ENCODE data around the gene PRDM13.

PRDM13 gene

DNA sequence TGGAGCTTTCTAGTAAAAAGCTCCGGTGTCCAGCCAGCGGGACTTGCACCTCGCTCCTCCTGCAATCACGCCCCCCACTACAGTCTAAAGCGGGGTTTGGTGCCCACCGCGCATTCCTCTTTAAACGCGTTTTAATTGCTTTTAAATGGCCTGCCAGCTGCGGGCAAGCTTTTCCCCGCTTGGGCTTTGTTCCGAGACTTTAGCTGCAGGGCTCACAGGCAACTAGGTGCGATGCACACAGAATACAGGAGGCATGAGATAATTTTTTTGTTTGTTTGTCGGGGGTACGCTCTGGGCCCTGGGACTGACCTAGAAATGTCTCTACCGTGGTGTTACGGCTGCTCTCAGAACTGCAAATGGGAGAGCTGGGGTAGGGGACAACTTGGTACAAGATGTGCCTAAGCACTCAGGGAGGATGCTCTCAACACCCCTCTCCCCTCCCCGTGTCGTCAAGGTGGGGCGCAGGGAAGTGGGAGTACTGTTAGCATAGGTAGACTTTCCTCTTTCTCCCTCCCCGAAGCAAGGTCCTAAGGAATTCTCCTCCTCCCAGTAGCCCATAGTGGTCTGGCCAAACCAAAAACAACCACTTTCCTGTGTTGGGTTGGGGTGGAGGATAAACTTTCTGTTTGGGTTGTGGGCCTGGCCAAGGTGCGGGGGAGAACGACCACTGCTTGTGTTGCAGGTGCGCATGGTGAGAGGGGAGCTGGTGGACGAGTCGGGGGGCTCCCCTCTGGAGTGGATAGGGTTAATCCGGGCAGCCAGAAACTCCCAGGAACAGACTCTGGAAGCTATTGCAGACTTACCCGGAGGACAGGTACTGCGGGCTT is 1.6 kb downstream of the PRDM13 start:
- Histone ChIP-seq H3K4me2 (ENCODE audit: insufficient read depth, low read length, poor library complexity, severe bottlenecking) (no peak overlapping the region), H3K4me1 (ENCODE audit: control insufficient read depth in 2 of 2, insufficient read depth in 1 of 2, low read depth in 1 of 2, low read length in 2 of 2) (peaks cover 0 to 5% of the 10 kb centered on the region in 2 donors), H3K18ac (ENCODE audit: low read length) (no peak overlapping the region), H3K27ac (replicated peaks; ENCODE audit: low read length) (no peak overlapping the region), H4K8ac (ENCODE audit: low read depth, low read length) (no peak overlapping the region), H3K27me3 (ENCODE audit: control insufficient read depth in 3 of 3, insufficient read depth in 3 of 3, low read depth in 1 of 3, low read length in 3 of 3) (peaks cover 69 to 100% (median 92%) of the 10 kb centered on the region in 3 experiments), H2BK5ac (ENCODE audit: low read length) (no peak overlapping the region), H2AK5ac (ENCODE audit: low read depth, low read length) (no peak overlapping the region), H2BK12ac (ENCODE audit: low read length) (no peak overlapping the region), H3K9me3 (replicated peaks in 1 of 2; ENCODE audit: control insufficient read depth in 2 of 2, insufficient read depth in 1 of 2, low read depth in 1 of 2, low read length in 2 of 2) (peaks cover 0 to 2% of the 10 kb centered on the region in 2 donors), H3K14ac (ENCODE audit: low read length) (no peak overlapping the region), H4K91ac (ENCODE audit: low read depth, low read length, poor library complexity) (no peak overlapping the region), H3K79me1 (ENCODE audit: low read depth, low read length) (peaks cover 2% of the 10 kb centered on the region), H3K4me3 (ENCODE audit: low read length in 2 of 2) (no peak overlapping the region), H3K23ac (ENCODE audit: low read depth, low read length, poor library complexity) (peak overlapping the region; percentile 85), H2AFZ (ENCODE audit: low read length) (peak overlapping the region; percentile 63), H3K4ac (ENCODE audit: low read length) (no peak overlapping the region), H2BK15ac (ENCODE audit: low read length) (no peak overlapping the region), H3K9ac (ENCODE audit: low read depth, low read length, poor library complexity) (peak overlapping the region; percentile 44), H2BK120ac (ENCODE audit: low read depth, low read length) (no peak overlapping the region), H3K36me3 (replicated peaks in 1 of 2; ENCODE audit: control insufficient read depth in 2 of 2, insufficient read depth in 2 of 2, low read length in 2 of 2) (no peaks in the 10 kb centered on the region)
- DNase-seq (ENCODE audit: low spot score), result no peak
- WGBS, 2 donors (ENCODE audit: extremely low coverage in 2 of 2, insufficient read length in 2 of 2, insufficient replicate concordance in 1 of 2), result no CpG with 5 or more reads among the region's 29 CpGs

DNA sequence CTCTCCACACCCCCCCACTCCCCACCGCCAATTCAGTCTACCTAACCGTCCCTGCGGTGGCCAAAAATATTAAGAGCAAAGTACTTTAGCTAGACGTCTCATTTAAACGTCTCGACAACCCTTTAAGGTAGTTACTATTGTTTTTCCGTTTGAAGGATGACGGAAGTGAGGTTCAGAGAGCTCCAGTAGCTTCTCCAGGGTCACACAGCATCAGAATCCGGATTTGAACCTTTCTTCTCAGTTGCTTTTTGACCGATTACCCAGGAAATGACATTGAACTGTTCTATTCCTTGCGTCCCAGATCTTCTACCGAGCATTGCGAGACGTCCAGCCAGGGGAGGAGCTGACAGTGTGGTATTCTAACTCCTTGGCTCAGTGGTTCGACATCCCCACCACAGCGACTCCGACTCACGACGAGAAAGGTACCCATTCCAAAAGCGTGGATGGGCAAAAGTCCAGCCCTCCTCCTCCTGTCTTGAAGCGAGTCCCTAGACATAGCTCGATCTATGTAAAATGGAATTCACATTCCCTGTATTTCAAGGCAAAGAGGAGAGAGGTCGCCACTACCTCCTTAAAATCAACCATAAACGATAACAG is 2.4 kb downstream of the PRDM13 start:
- H4K91ac ChIP-seq (ENCODE audit: low read depth, low read length, poor library complexity), result no peak overlapping the region
- H3K36me3 ChIP-seq (replicated peaks in 1 of 2; ENCODE audit: control insufficient read depth in 2 of 2, insufficient read depth in 2 of 2, low read length in 2 of 2), result no peaks in the 10 kb centered on the region
- no peak overlapping the region for H2AK5ac ChIP-seq (ENCODE audit: low read depth, low read length)
- DNase-seq (ENCODE audit: low spot score), result no peak
- no peak overlapping the region for H3K4me2 ChIP-seq (ENCODE audit: insufficient read depth, low read length, poor library complexity, severe bottlenecking)
- no peak overlapping the region for H2BK15ac ChIP-seq (ENCODE audit: low read length)
- H3K9me3 ChIP-seq (replicated peaks in 1 of 2; ENCODE audit: control insufficient read depth in 2 of 2, insufficient read depth in 1 of 2, low read depth in 1 of 2, low read length in 2 of 2), result peaks cover 0 to 2% of the 10 kb centered on the region in 2 donors
- H3K14ac ChIP-seq (ENCODE audit: low read length), result no peak overlapping the region
- H3K27me3 ChIP-seq (ENCODE audit: control insufficient read depth in 3 of 3, insufficient read depth in 3 of 3, low read depth in 1 of 3, low read length in 3 of 3), result peaks cover 67 to 98% (median 91%) of the 10 kb centered on the region in 3 experiments
- H3K18ac ChIP-seq (ENCODE audit: low read length), result no peak overlapping the region
- no peak overlapping the region for H3K27ac ChIP-seq (replicated peaks; ENCODE audit: low read length)
- WGBS, 2 donors (ENCODE audit: extremely low coverage in 2 of 2, insufficient read length in 2 of 2, insufficient replicate concordance in 1 of 2), result no CpG with 5 or more reads among the region's 24 CpGs
- H3K4ac ChIP-seq (ENCODE audit: low read length), result no peak overlapping the region
- H3K4me1 ChIP-seq (ENCODE audit: control insufficient read depth in 2 of 2, insufficient read depth in 1 of 2, low read depth in 1 of 2, low read length in 2 of 2), result peaks cover 0 to 5% of the 10 kb centered on the region in 2 donors
- no peak overlapping the region for H3K4me3 ChIP-seq (ENCODE audit: low read length in 2 of 2)
- no peak overlapping the region for H3K23ac ChIP-seq (ENCODE audit: low read depth, low read length, poor library complexity)
- H3K79me1 ChIP-seq (ENCODE audit: low read depth, low read length), result peaks cover 2% of the 10 kb centered on the region
- no peak overlapping the region for H2BK12ac ChIP-seq (ENCODE audit: low read length)
- H2AFZ ChIP-seq (ENCODE audit: low read length), result no peak overlapping the region
- H4K8ac ChIP-seq (ENCODE audit: low read depth, low read length), result no peak overlapping the region
- no peak overlapping the region for H3K9ac ChIP-seq (ENCODE audit: low read depth, low read length, poor library complexity)
- no peak overlapping the region for H2BK120ac ChIP-seq (ENCODE audit: low read depth, low read length)
- no peak overlapping the region for H2BK5ac ChIP-seq (ENCODE audit: low read length)

DNA sequence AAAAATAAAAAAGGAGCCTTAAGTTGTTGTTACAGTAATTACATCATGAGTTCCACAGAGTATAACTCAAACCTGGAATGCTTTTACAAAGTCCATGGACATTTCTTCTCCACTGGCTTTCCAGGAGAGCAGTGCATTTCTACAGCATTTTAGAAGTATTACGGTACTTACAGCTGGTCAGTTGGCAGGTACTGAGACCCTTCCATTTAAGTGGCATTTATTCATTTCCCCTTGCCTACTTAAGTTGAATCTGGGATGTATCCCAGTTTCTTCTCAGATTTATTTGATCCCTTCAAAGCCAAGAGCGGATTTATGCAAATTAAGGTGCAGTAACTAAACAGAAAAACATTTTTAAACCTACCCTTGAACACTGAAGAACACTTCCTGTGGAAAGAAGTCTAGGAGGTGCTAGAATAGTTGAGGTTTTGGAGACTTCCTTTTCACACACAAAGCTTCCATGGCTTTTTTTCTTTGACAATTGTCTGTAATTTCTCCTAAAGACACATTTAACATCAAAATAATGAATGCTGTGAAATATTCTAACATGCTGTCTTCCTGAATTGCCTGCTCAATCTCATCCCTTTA is 3.4 kb downstream of the PRDM13 start:
- no peak overlapping the region for H4K8ac ChIP-seq (ENCODE audit: low read depth, low read length)
- H3K9ac ChIP-seq (ENCODE audit: low read depth, low read length, poor library complexity), result no peak overlapping the region
- no CpG with 5 or more reads among the region's 2 CpGs for WGBS, 2 donors (ENCODE audit: extremely low coverage in 2 of 2, insufficient read length in 2 of 2, insufficient replicate concordance in 1 of 2)
- peaks cover 0 to 10% of the 10 kb centered on the region in 2 donors for H3K4me1 ChIP-seq (ENCODE audit: control insufficient read depth in 2 of 2, insufficient read depth in 1 of 2, low read depth in 1 of 2, low read length in 2 of 2)
- H3K9me3 ChIP-seq (replicated peaks in 1 of 2; ENCODE audit: control insufficient read depth in 2 of 2, insufficient read depth in 1 of 2, low read depth in 1 of 2, low read length in 2 of 2), result peaks cover 0 to 4% of the 10 kb centered on the region in 2 donors
- H4K91ac ChIP-seq (ENCODE audit: low read depth, low read length, poor library complexity), result no peak overlapping the region
- H3K27me3 ChIP-seq (ENCODE audit: control insufficient read depth in 3 of 3, insufficient read depth in 3 of 3, low read depth in 1 of 3, low read length in 3 of 3), result peaks cover 67 to 98% (median 91%) of the 10 kb centered on the region in 3 experiments
- no peak overlapping the region for H2BK5ac ChIP-seq (ENCODE audit: low read length)
- no peak overlapping the region for H3K23ac ChIP-seq (ENCODE audit: low read depth, low read length, poor library complexity)
- peaks cover 2% of the 10 kb centered on the region for H3K79me1 ChIP-seq (ENCODE audit: low read depth, low read length)
- H3K27ac ChIP-seq (replicated peaks; ENCODE audit: low read length), result no peak overlapping the region
- H3K36me3 ChIP-seq (replicated peaks in 1 of 2; ENCODE audit: control insufficient read depth in 2 of 2, insufficient read depth in 2 of 2, low read length in 2 of 2), result no peaks in the 10 kb centered on the region
- no peak for DNase-seq (ENCODE audit: low spot score)
- no peak overlapping the region for H2BK15ac ChIP-seq (ENCODE audit: low read length)
- H2AK5ac ChIP-seq (ENCODE audit: low read depth, low read length), result no peak overlapping the region
- no peak overlapping the region for H2BK120ac ChIP-seq (ENCODE audit: low read depth, low read length)
- no peak overlapping the region for H3K14ac ChIP-seq (ENCODE audit: low read length)
- no peak overlapping the region for H3K18ac ChIP-seq (ENCODE audit: low read length)
- H3K4ac ChIP-seq (ENCODE audit: low read length), result no peak overlapping the region
- no peak overlapping the region for H2AFZ ChIP-seq (ENCODE audit: low read length)
- no peak overlapping the region for H3K4me3 ChIP-seq (ENCODE audit: low read length in 2 of 2)
- H3K4me2 ChIP-seq (ENCODE audit: insufficient read depth, low read length, poor library complexity, severe bottlenecking), result no peak overlapping the region
- H2BK12ac ChIP-seq (ENCODE audit: low read length), result no peak overlapping the region

DNA sequence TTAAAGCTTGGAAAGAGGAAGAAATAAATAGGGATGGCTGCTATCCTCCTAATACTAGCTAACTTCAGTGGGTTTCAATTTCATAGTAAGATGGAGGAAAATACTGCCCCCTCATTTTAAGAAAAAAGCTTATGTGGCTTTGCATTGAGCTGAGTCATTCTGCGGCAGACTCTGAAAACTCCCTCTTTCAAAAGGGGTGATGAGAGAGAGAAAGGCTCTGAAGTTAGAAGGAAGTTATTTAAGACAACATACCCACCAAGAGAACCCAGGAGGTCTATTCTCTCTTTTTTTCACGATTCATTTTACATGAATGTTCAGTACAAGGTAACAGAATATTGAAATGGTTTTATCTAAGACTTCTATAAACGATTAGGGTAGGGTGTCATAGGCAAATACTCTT is 4.5 kb downstream of the PRDM13 start:
- DNase-seq (ENCODE audit: low spot score), result no peak
- peaks cover 0 to 10% of the 10 kb centered on the region in 2 donors for H3K4me1 ChIP-seq (ENCODE audit: control insufficient read depth in 2 of 2, insufficient read depth in 1 of 2, low read depth in 1 of 2, low read length in 2 of 2)
- no CpG with 5 or more reads among the region's 3 CpGs for WGBS, 2 donors (ENCODE audit: extremely low coverage in 2 of 2, insufficient read length in 2 of 2, insufficient replicate concordance in 1 of 2)

More for the DNA sequence above, 4.5 kb downstream of the PRDM13 start:
- no peak overlapping the region for H3K9ac ChIP-seq (ENCODE audit: low read depth, low read length, poor library complexity)
- H4K8ac ChIP-seq (ENCODE audit: low read depth, low read length), result no peak overlapping the region
- no peak overlapping the region for H3K14ac ChIP-seq (ENCODE audit: low read length)
- H2BK12ac ChIP-seq (ENCODE audit: low read length), result no peak overlapping the region
- H2AK5ac ChIP-seq (ENCODE audit: low read depth, low read length), result no peak overlapping the region
- H2BK15ac ChIP-seq (ENCODE audit: low read length), result no peak overlapping the region
- no peak overlapping the region for H2BK5ac ChIP-seq (ENCODE audit: low read length)
- H3K9me3 ChIP-seq (replicated peaks in 1 of 2; ENCODE audit: control insufficient read depth in 2 of 2, insufficient read depth in 1 of 2, low read depth in 1 of 2, low read length in 2 of 2), result peaks cover 0 to 4% of the 10 kb centered on the region in 2 donors
- H3K27ac ChIP-seq (replicated peaks; ENCODE audit: low read length), result no peak overlapping the region
- no peak overlapping the region for H3K23ac ChIP-seq (ENCODE audit: low read depth, low read length, poor library complexity)
- H3K4ac ChIP-seq (ENCODE audit: low read length), result no peak overlapping the region
- H3K27me3 ChIP-seq (ENCODE audit: control insufficient read depth in 3 of 3, insufficient read depth in 3 of 3, low read depth in 1 of 3, low read length in 3 of 3), result peaks cover 56 to 98% (median 84%) of the 10 kb centered on the region in 3 experiments
- no peak overlapping the region for H2AFZ ChIP-seq (ENCODE audit: low read length)
- H3K18ac ChIP-seq (ENCODE audit: low read length), result no peak overlapping the region
- no peak overlapping the region for H3K4me2 ChIP-seq (ENCODE audit: insufficient read depth, low read length, poor library complexity, severe bottlenecking)
- H2BK120ac ChIP-seq (ENCODE audit: low read depth, low read length), result no peak overlapping the region
- no peak overlapping the region for H4K91ac ChIP-seq (ENCODE audit: low read depth, low read length, poor library complexity)
- peaks cover 2% of the 10 kb centered on the region for H3K79me1 ChIP-seq (ENCODE audit: low read depth, low read length)
- H3K36me3 ChIP-seq (replicated peaks in 1 of 2; ENCODE audit: control insufficient read depth in 2 of 2, insufficient read depth in 2 of 2, low read length in 2 of 2), result no peaks in the 10 kb centered on the region
- H3K4me3 ChIP-seq (ENCODE audit: low read length in 2 of 2), result no peak overlapping the region
